Measurements from ENCODE around the gene ASXL3. TPM values are rescaled to one million over a fixed set of nuclear protein-coding genes. Genes with fewer than 3 reads are reported as not detected.
A peak's percentile ranks its signal among the peaks of the same experiment; 100 is the strongest.

Gene ASXL3
- total RNA-seq, 6 donors from 2014 or later: 0.46 to 2.2 (median 0.98) TPM

GRCh38 chr18:33576999-33577646 lies 896 bp upstream of the ASXL3 start:
- H3K4me3 ChIP-seq: peak overlapping the region in 3 of 4 donors; percentile 50 to 55 (median 54)
- H3K36me3 ChIP-seq: no peaks in the 10 kb centered on the region
- ATAC-seq (ENCODE audit: low FRiP score in 2 of 2): no peak
- peaks cover 0 to 10% (median under 1%) of the 10 kb centered on the region in 4 donors for H3K27me3 ChIP-seq
- TF ChIP-seq CTCF (IDR thresholded peaks at IDR 0.05) (no peak), POLR2AphosphoS5 (IDR thresholded peaks at IDR 0.05) (no peak), POLR2A (IDR thresholded peaks at IDR 0.05) (no peak), EP300 (IDR thresholded peaks at IDR 0.05) (no peak)
- peak overlapping the region; percentile 77 to 85 (median 80) for H3K27ac ChIP-seq
- H3K9me3 ChIP-seq: no peaks in the 10 kb centered on the region
- 14 to 23% methylated on average over 5 of the region's 5 CpGs for WGBS, 2 donors
- H3K4me1 ChIP-seq: peaks cover 0 to 14% (median 3%) of the 10 kb centered on the region in 4 donors
- DNase-seq: no peak

- Histone ChIP-seq H3K9me3 (no peaks in the 10 kb centered on the region), H3K4me3 (peak overlapping the region; percentile 22 to 55 (median 50)), H3K27ac (peak overlapping the region; percentile 57 to 77 (median 70)), H3K27me3 (peaks cover 0 to 10% (median under 1%) of the 10 kb centered on the region in 4 donors), H3K36me3 (no peaks in the 10 kb centered on the region), H3K4me1 (peaks cover 0 to 14% (median 3%) of the 10 kb centered on the region in 4 donors)
- peak; percentile 37 to 50 for ATAC-seq (ENCODE audit: low FRiP score in 2 of 2)
- TF ChIP-seq POLR2AphosphoS5 (IDR thresholded peaks at IDR 0.05): no peak
- no peak for TF ChIP-seq EP300 (IDR thresholded peaks at IDR 0.05)
- no peak for TF ChIP-seq CTCF (IDR thresholded peaks at IDR 0.05)
- no peak for TF ChIP-seq POLR2A (IDR thresholded peaks at IDR 0.05)
- peak in 1 of 2 donors; percentile 84 for DNase-seq
- 0 to 2% methylated on average over 22 to 64 of the region's 80 CpGs for WGBS, 2 donors
These were observed 714 bp downstream of the ASXL3 start for GRCh38 chr18:33578518-33579348.

- H3K4me3 ChIP-seq: peak overlapping the region in 3 of 4 donors; percentile 50 to 55 (median 51)
- 33 to 35% methylated on average over 16 of the region's 16 CpGs for whole genome bisulfite sequencing, 2 donors
- H3K4me1 ChIP-seq: peaks cover 0 to 14% (median 3%) of the 10 kb centered on the region in 4 donors
- no peak for TF ChIP-seq POLR2A (IDR thresholded peaks at IDR 0.05)
- no peak for TF ChIP-seq EP300 (IDR thresholded peaks at IDR 0.05)
- TF ChIP-seq CTCF (IDR thresholded peaks at IDR 0.05): no peak
- TF ChIP-seq POLR2AphosphoS5 (IDR thresholded peaks at IDR 0.05): no peak
- no peak for ATAC-seq (ENCODE audit: low FRiP score in 2 of 2)
- H3K27me3 ChIP-seq: peaks cover 0 to 10% (median under 1%) of the 10 kb centered on the region in 4 donors
- no peak for DNase-seq
- H3K9me3 ChIP-seq: no peaks in the 10 kb centered on the region
- H3K27ac ChIP-seq: peak overlapping the region; percentile 57 to 77 (median 70)
- no peaks in the 10 kb centered on the region for H3K36me3 ChIP-seq
These were observed 1.6 kb downstream of the ASXL3 start for GRCh38 chr18:33579349-33580215.

GRCh38 chr18:33580546-33580945 lies 2.5 kb downstream of the ASXL3 start:
- H3K4me3 ChIP-seq: no peak overlapping the region
- H3K36me3 ChIP-seq: no peaks in the 10 kb centered on the region
- no peak for ATAC-seq (ENCODE audit: low FRiP score in 2 of 2)
- DNase-seq: no peak
- H3K4me1 ChIP-seq: peaks cover 0 to 14% (median 3%) of the 10 kb centered on the region in 4 donors
- TF ChIP-seq EP300 (IDR thresholded peaks at IDR 0.05) (no peak), POLR2AphosphoS5 (IDR thresholded peaks at IDR 0.05) (no peak), CTCF (IDR thresholded peaks at IDR 0.05) (no peak), POLR2A (IDR thresholded peaks at IDR 0.05) (no peak)
- 86 to 88% methylated on average over 4 of the region's 4 CpGs for WGBS, 2 donors
- no peak overlapping the region for H3K27ac ChIP-seq
- H3K9me3 ChIP-seq: no peaks in the 10 kb centered on the region
- peaks cover 0 to 10% (median under 1%) of the 10 kb centered on the region in 4 donors for H3K27me3 ChIP-seq

All from upper lobe of left lung (tissue), 6 donors.